ENCODE measurements around the gene FGF5. TPM values are rescaled to one million over a fixed set of nuclear protein-coding genes. Genes with fewer than 3 reads are reported as not detected.
"Not testable (repeated sequence)": the region's sequence is repeated elsewhere in the genome, so short reads cannot be mapped to it uniquely, and the experiment has no call there.

The FGF5 gene
- total RNA-seq, 1 donor from 2014 or later = 0.97 TPM

- DNase-seq = no peak
- intact Hi-C loops (cut with micrococcal nuclease) = no loop called here
- ATAC-seq = no peak
Measured at GRCh38 chr4:80271801-80272200, 5.3 kb downstream of the FGF5 start.

GRCh38 chr4:80276931-80277330 lies 10.5 kb downstream of the FGF5 start:
- ATAC-seq (no peak), DNase-seq (no peak)
- intact Hi-C loops (cut with micrococcal nuclease) = no loop called here

- ATAC-seq (no peak), DNase-seq (no peak)
- intact Hi-C loops (cut with micrococcal nuclease) = no loop called here
Measured at GRCh38 chr4:80279751-80280150, 13.3 kb downstream of the FGF5 start.

GRCh38 chr4:80286451-80286850 lies 20.0 kb downstream of the FGF5 start:
- ATAC-seq (no peak), DNase-seq (no peak)
- intact Hi-C loops (cut with micrococcal nuclease) = no loop called here

DNA sequence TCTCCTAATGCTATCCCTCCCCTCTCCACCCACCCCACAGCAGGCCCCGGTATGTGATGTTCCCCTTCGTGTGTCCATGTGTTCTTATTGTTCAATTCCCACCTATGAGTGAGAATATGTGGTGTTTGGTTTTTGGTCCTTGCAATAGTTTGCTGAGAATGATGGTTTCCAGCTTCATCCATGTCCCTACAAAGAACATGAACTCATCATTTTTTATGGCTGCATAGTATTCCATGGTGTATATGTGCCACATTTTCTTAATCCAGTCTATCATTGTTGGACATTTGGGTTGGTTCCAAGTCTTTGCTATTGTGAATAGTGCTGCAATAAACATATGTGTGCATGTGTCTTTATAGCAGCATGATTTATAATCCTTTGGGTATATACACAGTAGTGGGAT lies 24.2 kb downstream of the FGF5 start:
- DNase-seq; intact Hi-C loops (cut with micrococcal nuclease); ATAC-seq: not testable (repeated sequence)

- intact Hi-C loops (cut with micrococcal nuclease) = no loop called here
Measured at GRCh38 chr4:80294206-80294605, 27.7 kb downstream of the FGF5 start.

DNA sequence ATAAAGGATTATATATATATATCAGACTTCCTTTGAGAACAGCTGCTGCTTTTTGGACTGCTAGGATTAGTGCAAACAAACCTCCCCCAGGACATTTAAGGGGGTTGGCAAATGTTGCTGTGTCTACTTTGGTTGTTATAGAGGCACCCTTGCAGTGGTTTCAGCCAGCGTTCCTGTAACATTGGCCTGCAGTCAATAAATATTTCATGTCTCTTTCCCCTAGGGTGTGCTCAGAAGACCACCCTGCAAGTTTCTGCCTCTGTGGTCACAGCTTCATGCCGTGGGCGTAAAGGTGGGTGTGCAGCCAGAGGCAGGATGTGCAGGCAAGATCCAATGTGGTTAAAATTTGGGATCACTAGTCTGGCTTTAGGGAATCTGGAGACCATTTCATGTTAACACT lies 28.9 kb downstream of the FGF5 start:
- intact Hi-C loops (cut with micrococcal nuclease) = no loop called here
- no peak for DNase-seq
- no peak for ATAC-seq

More at GRCh38 chr4:80294206-80294605, 27.7 kb downstream of the FGF5 start:
- DNase-seq (no peak), ATAC-seq (no peak)

DNA sequence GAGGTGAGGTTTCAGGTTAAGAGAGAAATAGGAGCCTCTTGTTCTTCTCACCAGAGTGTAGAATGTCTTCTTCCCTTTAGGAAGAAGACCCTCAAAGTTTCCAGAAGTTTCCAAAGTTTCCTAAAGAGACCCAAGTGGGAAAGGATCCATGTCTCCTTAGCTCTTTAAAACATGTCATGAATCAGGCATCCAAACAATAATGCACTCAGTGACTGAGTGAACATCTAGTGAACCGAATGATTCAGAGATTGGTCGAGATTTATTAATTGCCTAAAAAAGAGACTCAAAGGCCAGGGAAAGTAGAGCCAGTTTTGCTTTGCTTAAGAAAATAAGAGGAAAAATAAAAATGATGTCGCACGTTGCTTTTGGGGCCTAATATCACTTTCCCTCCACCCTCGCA lies 29.4 kb downstream of the FGF5 start:
- no peak for DNase-seq
- no peak for ATAC-seq
- intact Hi-C loops (cut with micrococcal nuclease) = no loop called here

GRCh38 chr4:80301884-80302283 lies 35.4 kb downstream of the FGF5 start:
- ATAC-seq = no peak
- intact Hi-C loops (cut with micrococcal nuclease) = no loop called here
- DNase-seq = no peak

DNA sequence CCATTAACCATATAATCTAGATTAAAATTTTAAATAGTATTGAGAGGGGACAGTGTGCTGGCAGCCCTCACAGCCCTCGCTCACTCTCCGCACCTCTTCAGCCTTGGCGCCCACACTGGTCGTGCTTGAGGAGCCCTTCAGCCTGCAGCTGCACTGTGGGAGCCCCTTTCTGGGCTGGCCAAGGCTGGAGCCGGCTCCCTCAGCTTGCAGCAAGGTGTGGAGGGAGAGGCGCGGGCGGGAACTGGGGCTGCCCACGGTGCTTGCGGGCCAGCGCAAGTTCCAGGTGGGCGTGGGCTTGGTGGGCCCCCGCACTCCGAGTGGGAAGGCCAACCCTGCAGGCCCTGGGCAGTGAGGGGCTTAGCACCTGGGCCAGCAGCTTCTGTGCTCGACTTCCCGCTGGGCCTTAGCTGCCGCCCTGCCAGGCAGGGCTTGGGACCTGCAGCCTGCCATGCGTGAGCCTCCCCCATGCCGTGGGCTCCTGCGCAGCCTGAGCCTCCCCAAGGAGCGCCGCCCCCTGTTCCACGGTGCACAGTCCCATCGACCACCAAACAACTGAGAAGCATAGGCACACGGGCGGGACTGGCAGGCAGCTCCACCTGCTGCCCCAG lies 36.3 kb downstream of the FGF5 start:
- ATAC-seq = no peak
- DNase-seq = no peak
- intact Hi-C loops (cut with micrococcal nuclease) = no loop called here

DNA sequence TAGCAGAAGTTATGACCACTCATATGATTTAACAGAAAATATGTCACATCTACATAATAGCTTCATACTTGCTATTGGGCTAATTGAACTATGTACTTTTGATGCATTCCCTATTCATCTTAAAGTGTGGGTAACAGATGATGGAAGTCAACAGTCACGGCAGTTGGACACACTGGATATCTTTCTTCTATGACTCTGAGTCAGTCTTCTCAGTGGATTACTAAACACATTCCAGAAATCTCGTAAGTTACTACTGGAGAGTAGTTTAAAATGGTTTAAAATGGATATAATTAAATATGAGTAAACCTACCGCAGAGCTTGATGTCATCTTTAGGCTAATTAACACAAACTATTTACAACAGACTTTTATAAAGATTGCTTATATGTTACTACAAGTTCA lies 39.0 kb downstream of the FGF5 start:
- no peak for ATAC-seq
- intact Hi-C loops (cut with micrococcal nuclease) = no loop called here
- no peak for DNase-seq

GRCh38 chr4:80306260-80306659 lies 39.8 kb downstream of the FGF5 start:
- intact Hi-C loops (cut with micrococcal nuclease) = no loop called here
- DNase-seq = no peak
- ATAC-seq = no peak

GRCh38 chr4:80307183-80307735 lies 40.8 kb downstream of the FGF5 start:
- ATAC-seq (no peak), DNase-seq (no peak)
- intact Hi-C loops (cut with micrococcal nuclease) = no loop called here

DNA sequence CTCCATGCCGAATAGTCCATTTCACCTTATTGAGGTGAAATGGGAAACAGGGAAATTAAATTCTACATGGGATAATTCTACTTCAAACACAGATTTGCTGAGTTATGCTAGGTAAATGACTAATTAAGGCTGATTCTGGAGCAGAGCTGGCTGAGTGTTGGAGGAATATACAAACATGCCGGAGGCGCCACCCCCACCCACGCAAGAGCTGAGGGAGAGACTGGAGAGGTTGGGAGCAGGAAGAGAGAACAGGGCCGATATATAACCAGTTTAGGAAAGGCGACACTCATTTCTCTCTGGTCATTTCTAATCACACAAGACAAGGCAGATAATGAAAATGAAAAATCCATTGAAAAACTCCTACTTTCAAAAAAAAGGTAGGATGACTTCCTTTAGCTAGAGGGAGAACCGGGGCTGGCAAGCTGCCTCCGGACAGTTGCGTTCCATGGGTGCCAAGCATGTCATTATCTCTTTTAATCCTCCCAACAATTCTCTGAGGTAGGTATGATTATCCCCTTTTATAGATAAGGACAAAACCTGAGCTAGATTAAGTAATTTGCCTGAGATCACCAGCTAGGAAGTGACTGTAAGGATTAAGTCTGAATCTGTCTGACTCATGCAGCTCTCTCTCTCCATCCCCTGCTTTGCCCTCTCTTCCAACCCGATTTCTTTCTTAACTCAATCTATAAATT lies 41.5 kb downstream of the FGF5 start:
- DNase-seq (no peak), ATAC-seq (peak; percentile 25)
- intact Hi-C loops (cut with micrococcal nuclease) = no loop called here

GRCh38 chr4:80308466-80308822 lies 42.0 kb downstream of the FGF5 start:
- intact Hi-C loops (cut with micrococcal nuclease) = no loop called here
- ATAC-seq = no peak
- no peak for DNase-seq

GRCh38 chr4:80309294-80310004 lies 43.0 kb downstream of the FGF5 start:
- intact Hi-C loops (cut with micrococcal nuclease) = no loop called here
- DNase-seq (no peak), ATAC-seq (no peak)

DNA sequence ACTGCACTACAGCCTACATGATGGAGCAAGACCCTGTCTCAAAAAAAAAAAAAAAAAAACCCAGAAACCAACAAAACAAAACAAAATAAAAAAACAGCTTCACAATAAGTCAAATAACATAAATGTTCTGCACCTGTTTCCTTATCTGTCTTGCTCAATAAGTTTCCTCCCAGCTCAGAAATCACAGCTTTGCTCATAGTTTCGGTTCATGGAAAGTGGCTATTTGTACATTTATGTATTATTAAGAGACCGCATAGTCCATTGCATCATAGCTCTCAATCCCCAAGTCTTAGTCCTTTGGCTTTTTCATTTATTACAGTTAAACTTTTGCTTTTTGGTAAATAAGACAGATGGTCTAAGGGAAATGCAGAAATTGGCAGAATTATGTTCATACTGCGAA lies 44.7 kb downstream of the FGF5 start:
- DNase-seq (no peak), ATAC-seq (no peak)
- intact Hi-C loops (cut with micrococcal nuclease) = no loop called here

- intact Hi-C loops (cut with micrococcal nuclease) = no loop called here
- no peak for ATAC-seq
Measured at GRCh38 chr4:80312124-80312523, 45.7 kb downstream of the FGF5 start.

DNA sequence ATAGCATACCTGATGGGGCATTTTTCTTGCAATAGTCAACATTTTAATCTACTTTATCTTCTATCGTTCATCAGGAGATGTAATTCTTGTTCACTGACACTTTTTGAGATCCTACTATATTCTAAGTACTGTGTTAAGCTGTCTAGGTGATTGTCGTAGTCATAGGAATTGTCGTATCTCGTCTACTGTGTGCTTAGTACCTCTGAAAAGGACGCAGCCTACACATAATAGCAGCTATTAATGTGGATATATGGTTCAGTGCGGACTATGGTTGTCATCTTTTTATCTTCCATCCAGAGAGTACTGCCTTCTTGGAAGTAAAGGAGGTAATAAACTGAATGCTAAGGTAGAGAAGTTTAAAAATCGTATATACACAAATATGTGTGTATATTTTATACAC lies 47.2 kb downstream of the FGF5 start:
- no peak for ATAC-seq
- intact Hi-C loops (cut with micrococcal nuclease) = no loop called here
- DNase-seq = no peak

More at GRCh38 chr4:80312124-80312523, 45.7 kb downstream of the FGF5 start:
- no peak for DNase-seq

- intact Hi-C loops (cut with micrococcal nuclease); ATAC-seq; DNase-seq: not testable (repeated sequence)
Measured at GRCh38 chr4:80315848-80316247, 49.4 kb downstream of the FGF5 start.
